ENCODE results near the gene TUBB6. TPM values are rescaled to one million over a fixed set of nuclear protein-coding genes. Genes with fewer than 3 reads are reported as not detected.

The TUBB6 gene
- total and polyA plus RNA-seq, 4 donors = 57.8 to 157 (median 109) TPM

- Histone ChIP-seq H3K27ac (ENCODE audit: low read depth in 1 of 2, low read length in 1 of 2) (peak overlapping the region in 1 of 2 donors; percentile 21), H3K36me3 (ENCODE audit: control insufficient read depth in 4 of 4, insufficient read depth in 4 of 4, low read length in 4 of 4) (peaks cover 11 to 23% (median 17%) of the 10 kb centered on the region in 4 donors), H3K9me3 (ENCODE audit: control insufficient read depth in 4 of 4, insufficient read depth in 3 of 4, low read length in 3 of 4) (peaks cover 0 to 6% (median 1%) of the 10 kb centered on the region in 4 donors), H3K4me1 (ENCODE audit: control insufficient read depth in 5 of 5, insufficient read depth in 5 of 5, low read length in 5 of 5) (peaks cover 0 to 35% (median 0%) of the 10 kb centered on the region in 5 donors), H3K9ac (ENCODE audit: insufficient read depth in 1 of 2, low read length in 2 of 2) (no peak overlapping the region), H3K27me3 (ENCODE audit: control insufficient read depth in 3 of 3, insufficient read depth in 3 of 3, low read length in 2 of 3) (no peaks in the 10 kb centered on the region), H3K4me3 (no peak overlapping the region)
- no peak for DNase-seq
- ATAC-seq (ENCODE audit: insufficient read depth, low FRiP score) = no peak
- no peak for TF ChIP-seq CTCF (IDR thresholded peaks at IDR 0.05; ENCODE audit: control extremely low read depth, extremely low read depth)
- 80 to 91% methylated on average over 10 of the region's 10 CpGs for WGBS, 2 donors
Measured at GRCh38 chr18:12315490-12315889, 7.4 kb downstream of the TUBB6 start.

GRCh38 chr18:12315911-12316310 lies 7.9 kb downstream of the TUBB6 start:
- ATAC-seq (ENCODE audit: insufficient read depth, low FRiP score) = no peak

GRCh38 chr18:12317664-12318333 lies 9.8 kb downstream of the TUBB6 start:
- H3K9me3 ChIP-seq (ENCODE audit: control insufficient read depth in 4 of 4, insufficient read depth in 3 of 4, low read length in 3 of 4) = no peaks in the 10 kb centered on the region
- DNase-seq (peak in 2 of 3 donors; percentile 19 to 26), ATAC-seq (ENCODE audit: insufficient read depth, low FRiP score) (peak; percentile 51)
- no peaks in the 10 kb centered on the region for H3K27me3 ChIP-seq (ENCODE audit: control insufficient read depth in 3 of 3, insufficient read depth in 3 of 3, low read length in 2 of 3)
- H3K4me3 ChIP-seq = no peak overlapping the region
- no peak overlapping the region for H3K9ac ChIP-seq (ENCODE audit: insufficient read depth in 1 of 2, low read length in 2 of 2)
- H3K36me3 ChIP-seq (ENCODE audit: control insufficient read depth in 4 of 4, insufficient read depth in 4 of 4, low read length in 4 of 4) = peaks cover 5 to 24% (median 13%) of the 10 kb centered on the region in 4 donors
- 51 to 58% methylated on average over 6 of the region's 6 CpGs for WGBS, 2 donors
- peaks cover 0 to 33% (median 0%) of the 10 kb centered on the region in 5 donors for H3K4me1 ChIP-seq (ENCODE audit: control insufficient read depth in 5 of 5, insufficient read depth in 5 of 5, low read length in 5 of 5)
- TF ChIP-seq CTCF (IDR thresholded peaks at IDR 0.05; ENCODE audit: control extremely low read depth, extremely low read depth) = no peak
- H3K27ac ChIP-seq (ENCODE audit: low read depth in 1 of 2, low read length in 1 of 2) = peak overlapping the region; percentile 22 to 70

More at GRCh38 chr18:12315911-12316310, 7.9 kb downstream of the TUBB6 start:
- H3K27ac ChIP-seq (ENCODE audit: low read depth in 1 of 2, low read length in 1 of 2) = peak overlapping the region in 1 of 2 donors; percentile 21
- WGBS, 2 donors = 62 to 85% methylated on average over 5 of the region's 5 CpGs
- peaks cover 0 to 6% (median 1%) of the 10 kb centered on the region in 4 donors for H3K9me3 ChIP-seq (ENCODE audit: control insufficient read depth in 4 of 4, insufficient read depth in 3 of 4, low read length in 3 of 4)
- no peak overlapping the region for H3K9ac ChIP-seq (ENCODE audit: insufficient read depth in 1 of 2, low read length in 2 of 2)
- TF ChIP-seq CTCF (IDR thresholded peaks at IDR 0.05; ENCODE audit: control extremely low read depth, extremely low read depth) = no peak
- H3K27me3 ChIP-seq (ENCODE audit: control insufficient read depth in 3 of 3, insufficient read depth in 3 of 3, low read length in 2 of 3) = no peaks in the 10 kb centered on the region
- no peak overlapping the region for H3K4me3 ChIP-seq
- DNase-seq = no peak
- H3K36me3 ChIP-seq (ENCODE audit: control insufficient read depth in 4 of 4, insufficient read depth in 4 of 4, low read length in 4 of 4) = peaks cover 9 to 24% (median 16%) of the 10 kb centered on the region in 4 donors
- peaks cover 0 to 33% (median 0%) of the 10 kb centered on the region in 5 donors for H3K4me1 ChIP-seq (ENCODE audit: control insufficient read depth in 5 of 5, insufficient read depth in 5 of 5, low read length in 5 of 5)

Measured in lung (tissue), 12 donors.